ENCODE results near the gene TMOD3.

DNA sequence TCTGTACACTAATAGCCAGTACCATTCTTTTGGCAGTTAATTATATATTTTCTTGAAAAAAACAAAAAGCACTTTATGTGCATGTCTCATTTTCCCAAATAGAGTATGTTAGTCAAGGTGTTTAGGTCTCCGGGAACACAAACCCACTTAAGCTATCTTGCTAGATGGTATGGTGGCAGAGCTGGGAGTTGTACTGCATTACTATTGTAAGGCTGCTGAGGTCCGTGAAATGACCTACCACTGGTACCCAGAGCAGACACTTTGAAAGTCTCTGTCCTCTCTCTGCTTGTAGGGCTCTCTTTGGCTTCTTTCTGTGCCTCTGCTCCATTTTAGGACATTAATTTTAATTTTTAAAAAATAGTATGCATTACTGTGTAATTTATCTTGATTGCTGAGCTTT, 8.8 kb downstream of the TMOD3 start:
- no peak for TF ChIP-seq ZFX (IDR thresholded peaks at IDR 0.05; ENCODE audit: borderline replicate concordance)
- no peak for TF ChIP-seq CTCF (IDR thresholded peaks at IDR 0.05)
